CD4-positive, alpha-beta T cell treated with Interleukin-2 at 100 ng/mL for 4 hours (primary cell): ENCODE data around the gene NBPF3.
"Not testable (repeated sequence)": the region's sequence is repeated elsewhere in the genome, so short reads cannot be mapped to it uniquely, and the experiment has no call there.

Experiments
- DNase-seq: peaks from one replicate; pipeline ENCODE4 v3.0.0-alpha.2; 2020; ENCODE audit warnings: low spot score

The NBPF3 gene

DNA sequence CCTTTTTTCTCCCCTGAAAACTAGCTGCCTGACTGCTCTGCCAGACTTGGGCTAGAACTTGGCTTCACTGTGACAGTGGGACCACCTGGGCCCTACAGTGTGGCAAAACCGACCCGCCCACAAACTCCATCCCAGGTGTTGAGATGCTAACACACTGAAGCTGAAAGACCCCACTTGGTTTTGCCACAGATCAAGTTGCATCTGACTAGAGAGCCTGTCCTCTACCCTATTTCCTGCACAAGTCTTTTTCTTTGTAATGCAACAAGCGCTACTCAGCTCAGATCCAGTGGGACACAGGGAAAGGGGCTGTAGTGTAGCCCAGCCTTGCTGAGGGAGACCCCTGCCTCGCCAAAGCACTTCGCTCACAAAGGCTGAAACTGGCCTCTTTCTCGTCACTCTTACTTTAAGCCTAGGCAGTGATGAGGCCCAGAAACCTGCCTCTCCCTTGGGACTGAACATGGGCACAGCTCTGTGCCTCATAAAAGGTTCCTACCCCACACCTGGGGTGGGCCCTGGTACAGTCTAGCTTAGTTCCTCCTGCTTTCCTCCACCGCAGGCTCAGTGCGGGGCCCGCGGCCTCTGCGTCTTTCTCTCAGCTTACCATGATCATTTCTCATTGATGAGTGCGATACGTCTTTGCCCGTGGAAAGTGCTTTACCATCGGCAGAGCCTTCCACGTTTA lies 79.0 kb downstream of the NBPF3 start:
- no peak for DNase-seq

DNA sequence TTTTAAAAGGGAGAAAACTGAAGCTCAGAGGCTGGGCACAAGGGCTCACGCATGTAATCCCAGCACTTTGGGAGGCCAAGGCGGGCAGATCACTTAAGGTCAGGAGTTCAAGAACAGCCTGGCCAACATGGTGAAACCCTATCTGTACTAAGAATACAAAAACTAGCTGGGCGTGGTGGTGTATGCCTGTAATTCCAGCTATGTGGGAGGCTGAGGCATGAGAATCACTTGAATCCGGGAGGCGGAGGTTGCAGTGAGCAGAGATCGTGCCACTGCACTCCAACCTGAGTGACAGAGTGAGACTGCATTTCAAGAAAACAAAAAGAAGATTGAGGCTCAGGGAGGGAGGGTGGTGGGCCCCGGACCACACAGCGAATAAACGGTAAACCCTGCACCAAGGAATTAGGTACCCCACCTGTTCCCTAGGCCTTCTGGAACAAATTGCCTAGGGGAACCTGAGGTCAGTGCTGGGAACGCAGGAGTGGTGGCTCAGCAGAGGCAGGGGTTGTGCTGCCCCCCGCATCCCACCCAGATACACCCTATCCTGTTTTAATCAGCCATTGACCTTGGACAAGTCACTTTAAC lies 79.6 kb downstream of the NBPF3 start:
- DNase-seq = not testable (repeated sequence)

DNA sequence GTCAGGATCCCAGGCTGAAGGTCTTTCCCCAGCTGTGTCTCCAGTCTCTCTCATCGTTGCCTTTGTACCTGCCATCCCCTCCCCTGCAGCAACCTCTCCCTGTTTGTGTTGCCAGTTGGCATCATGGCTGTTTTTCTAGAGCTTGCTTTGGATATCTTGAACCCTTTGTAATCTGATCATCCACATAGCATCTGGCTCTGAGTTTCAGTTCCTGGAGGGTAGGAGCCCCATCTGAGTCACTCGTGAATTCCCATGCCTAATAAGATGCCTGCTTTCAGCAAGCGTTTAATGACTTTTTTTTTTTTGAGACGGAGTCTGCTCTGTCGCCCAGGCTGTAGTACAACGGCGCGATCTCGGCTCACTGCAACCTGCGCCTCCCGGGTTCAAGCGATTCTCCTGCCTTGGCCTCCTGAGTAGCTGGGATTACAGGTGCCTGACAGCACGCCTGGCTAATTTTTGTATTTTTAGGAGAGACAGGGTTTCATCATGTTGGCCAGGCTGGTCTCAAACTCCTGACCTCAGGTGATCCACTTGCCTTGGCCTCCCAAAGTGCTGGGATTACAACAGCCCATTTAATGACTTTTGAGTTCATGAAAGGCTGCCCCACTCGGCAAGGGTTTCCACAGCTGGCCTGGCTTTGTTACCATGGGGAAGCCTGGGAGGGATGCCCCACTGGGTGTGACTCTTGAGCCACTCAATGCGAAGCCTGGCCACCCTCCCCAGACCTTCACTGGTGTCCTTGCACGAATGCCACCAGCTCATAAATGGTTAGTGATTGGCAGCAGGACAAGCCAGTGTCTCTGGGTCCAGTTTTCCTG lies 81.2 kb downstream of the NBPF3 start:
- no peak for DNase-seq

DNA sequence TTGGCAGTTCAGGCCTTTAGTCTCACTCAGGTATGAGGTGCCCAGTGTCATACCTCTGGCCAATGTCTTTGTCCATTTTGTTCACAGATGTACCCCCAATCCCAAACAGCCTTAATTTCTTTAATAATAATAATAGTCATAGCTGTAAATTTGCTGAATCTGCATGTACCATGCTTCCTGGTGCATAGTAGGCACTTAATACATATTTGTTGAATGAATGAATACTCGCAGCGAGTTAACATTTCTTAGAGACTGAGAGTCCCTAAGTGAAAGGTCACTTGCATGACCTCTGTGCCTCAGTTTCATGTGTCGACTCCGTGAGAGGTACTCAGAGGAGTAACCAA lies 81.8 kb downstream of the NBPF3 start:
- DNase-seq = no peak

DNA sequence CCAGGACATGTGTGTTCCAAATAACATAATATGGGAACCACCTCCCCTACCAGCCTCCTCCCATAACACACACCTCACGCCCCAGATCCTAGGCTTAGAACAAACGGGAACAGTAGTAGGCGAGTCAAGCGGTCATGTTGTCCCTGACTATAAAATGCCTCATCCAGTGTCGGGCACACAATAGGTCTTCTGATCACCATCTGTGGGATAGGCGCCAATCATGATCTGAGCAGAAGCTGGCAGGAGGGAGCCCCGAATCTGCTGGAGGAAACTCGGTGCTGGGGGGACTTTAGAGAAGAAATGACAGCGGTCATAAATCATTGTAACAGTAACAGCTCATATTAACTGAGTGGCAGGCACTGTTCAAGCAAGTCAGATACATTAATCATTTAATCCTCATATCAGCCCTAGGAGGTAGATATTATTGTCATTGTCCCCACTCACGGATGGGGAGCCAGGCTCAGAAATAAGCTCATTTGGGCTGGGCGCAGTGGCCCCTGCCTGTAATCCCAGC lies 82.6 kb downstream of the NBPF3 start:
- DNase-seq = no peak

DNA sequence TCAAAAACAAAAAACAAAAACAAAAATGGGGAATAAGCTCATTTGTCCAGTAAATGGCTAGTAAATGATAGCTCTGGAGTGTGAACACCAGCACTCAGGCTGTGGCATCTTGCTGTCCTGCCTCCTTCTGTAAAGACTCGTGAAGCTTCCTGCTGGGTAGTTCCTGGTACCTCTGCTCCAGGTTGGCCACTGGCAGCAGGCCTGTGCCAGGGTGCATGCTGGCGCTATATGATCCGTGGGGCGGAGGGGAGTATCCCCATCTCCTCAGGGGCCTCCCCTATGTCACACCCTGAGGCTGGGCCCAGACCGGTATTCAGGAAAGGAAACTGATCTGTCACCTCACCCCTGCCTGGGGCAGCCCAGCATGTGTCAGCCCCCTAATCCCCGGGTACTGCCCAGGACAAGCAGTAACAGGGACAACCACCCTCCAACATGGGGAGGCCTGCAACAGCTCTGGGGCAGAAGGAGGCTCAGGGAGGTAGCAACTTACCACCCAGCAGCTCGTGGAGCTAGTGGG lies 83.4 kb downstream of the NBPF3 start:
- no peak for DNase-seq

DNA sequence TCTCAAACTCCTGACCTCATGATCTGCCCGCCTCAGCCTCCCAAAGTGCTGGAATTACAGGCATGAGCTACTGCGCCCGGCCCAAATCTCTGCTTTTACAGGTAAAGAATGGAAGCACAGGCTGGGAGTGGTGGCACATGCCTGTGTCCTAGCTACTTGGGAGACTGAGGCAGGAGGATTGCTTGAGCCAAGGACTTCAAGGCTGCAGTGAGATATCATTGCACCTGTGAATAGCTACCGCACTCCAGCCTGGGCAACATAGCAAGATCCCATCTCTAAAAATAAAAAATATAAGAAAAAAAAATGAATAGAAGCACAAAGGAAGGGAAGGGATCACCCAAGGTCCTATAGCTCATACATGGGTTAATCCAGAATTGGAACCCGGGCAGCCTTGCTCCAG lies 84.3 kb downstream of the NBPF3 start:
- DNase-seq = no peak

DNA sequence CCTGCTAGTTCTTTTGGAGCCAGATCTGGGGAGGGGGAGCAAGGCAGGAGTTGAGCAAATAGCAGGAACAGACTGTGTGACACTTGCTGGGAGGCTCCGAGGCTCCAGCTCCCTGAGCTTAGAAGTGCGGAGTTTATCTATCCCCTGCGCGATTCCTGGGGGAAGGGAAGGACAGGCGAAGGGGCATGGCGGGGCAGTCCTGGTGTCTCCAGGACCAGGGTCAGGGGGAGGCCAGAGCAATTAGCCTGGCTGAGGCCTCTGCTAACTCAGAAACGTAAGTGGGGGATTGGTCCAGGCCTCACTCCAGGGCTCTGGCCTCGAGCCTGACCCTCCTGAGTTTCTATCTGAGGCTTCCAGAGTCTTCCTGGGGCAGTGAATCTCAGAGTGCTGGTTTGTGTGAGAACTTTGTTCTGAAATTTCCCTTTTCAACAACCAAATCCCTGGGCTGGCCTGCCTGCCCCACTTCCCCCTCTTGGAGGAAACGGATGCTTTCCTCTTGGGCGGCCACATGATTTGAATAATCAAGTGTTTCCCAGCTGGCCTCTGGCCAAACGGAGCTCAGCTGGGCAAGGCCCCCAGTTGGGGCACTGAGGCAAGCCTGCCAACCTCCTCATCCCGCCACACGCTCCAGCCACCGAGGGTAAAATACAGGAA lies 84.9 kb downstream of the NBPF3 start:
- no peak for DNase-seq

DNA sequence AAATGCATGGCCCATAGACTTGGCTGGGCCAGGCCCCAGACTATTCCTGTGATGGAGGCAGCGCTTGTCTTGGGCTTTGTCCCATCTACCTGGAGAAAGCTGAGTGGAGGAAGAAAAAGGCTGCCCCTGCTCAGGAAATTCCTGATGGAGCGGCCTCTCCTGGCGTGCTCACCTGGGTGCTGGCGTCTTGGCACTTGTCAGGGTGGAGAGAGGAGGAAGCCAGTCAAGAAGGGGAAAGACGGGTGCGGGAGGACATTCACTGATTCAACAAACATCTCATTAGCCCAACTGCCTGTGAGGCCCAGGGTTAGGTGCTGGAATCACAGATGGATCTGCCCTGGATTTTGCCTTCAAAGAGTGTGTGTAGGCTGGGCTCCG lies 85.4 kb downstream of the NBPF3 start:
- no peak for DNase-seq

DNA sequence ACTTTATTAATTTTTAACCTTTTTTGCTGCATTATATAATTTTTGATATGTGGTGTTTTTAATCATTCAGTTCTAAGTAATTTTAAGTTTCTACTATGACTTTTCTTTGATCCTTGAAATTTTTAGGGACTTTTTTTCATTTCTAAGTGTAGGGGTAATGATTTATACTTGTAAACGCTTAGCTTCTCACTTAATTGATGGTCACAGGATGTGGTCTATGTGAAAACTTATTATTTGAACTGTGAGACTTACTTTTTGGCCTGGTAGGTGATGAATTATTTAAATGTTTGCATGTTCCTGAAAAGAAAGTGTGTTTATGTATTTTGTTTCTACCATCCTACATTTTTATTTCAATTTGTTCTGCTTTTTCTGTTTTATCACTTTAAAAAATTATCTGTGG lies 86.5 kb downstream of the NBPF3 start:
- DNase-seq = no peak

DNA sequence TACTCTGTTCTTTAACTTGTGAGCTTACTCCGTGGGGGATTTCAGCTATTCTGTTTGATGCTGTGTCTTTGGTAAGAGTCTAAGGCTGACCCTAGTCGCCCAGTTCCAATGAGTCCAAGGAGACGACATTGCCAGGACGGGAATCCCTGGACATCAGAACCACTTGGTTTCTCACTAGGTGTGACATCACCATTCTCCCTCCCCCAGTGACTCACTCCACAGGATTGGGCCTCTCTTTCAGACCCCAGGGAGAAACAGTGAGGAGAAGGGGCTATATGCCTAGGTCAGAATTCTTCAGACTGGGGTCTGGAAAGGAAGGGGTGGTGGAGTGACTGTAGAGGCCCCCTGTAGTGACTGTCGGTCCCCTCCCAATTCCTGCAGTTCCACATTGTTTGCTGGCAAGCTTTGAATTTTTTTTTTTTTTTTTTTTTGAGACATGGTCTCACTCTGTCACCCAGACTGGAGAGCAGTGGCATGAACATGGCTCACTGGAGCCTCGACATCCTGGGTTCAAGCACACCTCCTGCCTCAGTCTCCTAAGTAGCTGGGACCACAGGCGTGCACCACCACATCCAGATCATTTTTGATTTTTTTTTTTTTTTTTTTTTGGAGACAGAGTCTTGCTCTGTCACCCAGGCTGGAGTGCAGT lies 90.6 kb downstream of the NBPF3 start:
- DNase-seq = no peak

DNA sequence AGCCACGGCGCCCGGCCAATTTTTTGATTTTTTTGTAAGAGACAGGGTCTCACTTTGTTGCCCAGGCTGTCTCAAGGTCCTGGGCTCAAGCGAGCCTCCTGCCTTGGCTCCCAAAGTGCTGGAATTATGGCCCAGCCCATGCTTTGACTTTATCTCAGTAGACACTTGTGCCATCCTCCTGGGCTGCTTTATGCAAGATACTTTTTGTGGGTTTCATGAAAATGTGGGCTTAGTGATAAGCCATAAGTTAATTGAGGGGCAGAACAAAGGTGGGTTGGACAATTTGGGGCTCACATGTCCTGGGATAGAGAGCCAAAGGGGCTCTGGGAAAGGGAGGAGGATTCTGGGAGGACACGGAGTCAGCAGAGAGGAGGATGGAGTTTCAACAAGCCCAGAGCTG lies 91.3 kb downstream of the NBPF3 start:
- DNase-seq = no peak

DNA sequence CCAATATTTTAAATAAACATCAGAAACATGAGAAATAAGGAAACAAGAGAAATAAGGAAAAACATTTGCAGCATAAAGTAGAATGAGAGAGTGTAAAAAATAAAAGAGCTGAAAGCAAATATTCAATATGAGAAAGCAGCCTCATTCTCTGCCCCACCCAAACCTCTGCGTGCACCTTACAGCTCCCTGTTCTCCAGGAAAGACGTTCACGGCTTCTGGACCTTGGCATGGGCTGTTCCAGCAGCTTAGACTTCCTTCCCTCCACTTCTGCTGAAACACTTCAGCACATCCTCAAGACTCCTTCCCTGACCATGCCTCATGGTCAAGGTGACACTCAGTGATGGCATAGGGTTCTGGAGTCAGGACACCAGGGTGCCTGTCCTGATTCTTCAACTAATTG lies 92.6 kb downstream of the NBPF3 start:
- no peak for DNase-seq

DNA sequence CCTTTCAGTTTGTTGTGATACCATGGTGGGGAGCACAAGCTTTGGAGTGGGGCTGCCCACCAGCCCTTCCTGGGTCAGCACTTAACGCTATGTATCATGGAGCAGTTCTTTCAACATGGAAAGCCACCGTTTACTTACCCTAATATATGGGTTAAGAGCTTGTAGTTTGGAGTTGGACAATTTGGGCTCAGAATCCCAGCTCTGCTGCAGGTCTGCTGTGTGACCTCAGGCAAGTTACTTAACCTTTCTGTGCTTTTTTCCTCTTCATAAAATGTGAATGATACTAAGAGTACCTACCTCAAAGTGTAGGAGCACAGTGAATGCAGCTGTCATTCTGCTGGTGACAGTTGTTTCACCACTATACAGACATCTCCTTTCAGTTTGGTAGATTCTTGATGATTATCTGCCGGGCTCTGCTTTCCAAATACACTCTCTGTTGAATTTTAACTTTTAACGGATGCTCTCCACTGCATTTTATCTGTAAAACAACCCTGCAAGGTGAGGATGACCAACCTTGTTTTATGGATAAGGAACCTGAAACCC lies 93.1 kb downstream of the NBPF3 start:
- no peak for DNase-seq

DNA sequence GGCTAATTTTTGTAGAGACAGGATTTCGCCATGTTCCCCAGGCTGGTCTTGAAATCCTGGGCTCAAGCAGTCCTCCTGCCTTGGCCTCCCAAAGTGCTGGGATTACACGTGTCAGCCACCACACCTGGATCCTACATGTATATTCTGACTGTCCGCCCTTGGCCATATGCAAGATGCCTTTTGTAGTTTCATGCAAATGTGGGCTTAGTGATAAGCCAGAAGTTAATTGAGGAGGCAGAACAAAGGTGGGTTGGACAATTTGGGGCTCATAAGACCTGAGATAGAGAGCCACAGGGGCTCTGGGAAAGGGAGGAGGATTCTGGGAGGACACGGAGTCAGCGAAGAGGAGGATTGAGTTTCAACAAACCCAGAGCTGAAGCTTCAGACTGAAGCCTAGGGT lies 94.2 kb downstream of the NBPF3 start:
- DNase-seq = no peak
